ENCODE results near the gene CXorf58. TPM values are rescaled to one million over a fixed set of nuclear protein-coding genes. Genes with fewer than 3 reads are reported as not detected.
"Not testable (repeated sequence)": the region's sequence is repeated elsewhere in the genome, so short reads cannot be mapped to it uniquely, and the experiment has no call there.

CXorf58 gene
- 0.13 TPM in 1 of 3 replicates, not detected in the others for total RNA-seq

- peak; percentile 65 for TF ChIP-seq CTCF (IDR thresholded peaks at IDR 0.05; ENCODE audit: unreplicated experiment)
- Mint-ChIP-seq H3K9me3 (no peaks in the 10 kb centered on the region), H3K36me3 (peaks cover 2% of the 10 kb centered on the region), H3K27me3 (ENCODE audit: low read depth) (no peaks in the 10 kb centered on the region), H3K4me3 (peak within 1 kb of the TSS; percentile 85), H3K4me1 (peaks cover 16% of the 10 kb centered on the region), H3K27ac (peak within 1 kb of the TSS; percentile 73)
- DNase-seq (ENCODE audit: low spot score in 2 of 2, unreplicated experiment in 2 of 2) = peak; percentile 92 to 97
These were observed at the start of gene CXorf58, which contains the start of gene APOO for GRCh38 chrX:23907498-23908218. Gene CXorf58, plus strand, starts transcription at chrX:23908006. Its CDS starts 2,297 bp downstream, at chrX:23910303. Gene APOO, minus strand, starts transcription at chrX:23907938. Its CDS starts 236 bp downstream, at chrX:23907702.

GRCh38 chrX:23859238-23859637, 48.6 kb upstream of the CXorf58 start:
- H3K27me3 Mint-ChIP-seq (ENCODE audit: low read depth); H3K9me3 Mint-ChIP-seq: not testable (repeated sequence)

GRCh38 chrX:23861215-23861896, 46.5 kb upstream of the CXorf58 start:
- no peaks in the 10 kb centered on the region for H3K27me3 Mint-ChIP-seq (ENCODE audit: low read depth)

More at GRCh38 chrX:23859238-23859637, 48.6 kb upstream of the CXorf58 start:
- peaks cover 33% of the 10 kb centered on the region for H3K36me3 Mint-ChIP-seq
- not testable (repeated sequence) for H3K27ac Mint-ChIP-seq; H3K4me1 Mint-ChIP-seq; DNase-seq (ENCODE audit: low spot score in 2 of 2, unreplicated experiment in 2 of 2); H3K4me3 Mint-ChIP-seq

GRCh38 chrX:23861952-23862351, 45.9 kb upstream of the CXorf58 start:
- H3K4me1 Mint-ChIP-seq; H3K27me3 Mint-ChIP-seq (ENCODE audit: low read depth); H3K4me3 Mint-ChIP-seq; H3K27ac Mint-ChIP-seq; H3K9me3 Mint-ChIP-seq; DNase-seq (ENCODE audit: low spot score in 2 of 2, unreplicated experiment in 2 of 2): not testable (repeated sequence)
- peaks cover 36% of the 10 kb centered on the region for H3K36me3 Mint-ChIP-seq

More at GRCh38 chrX:23861215-23861896, 46.5 kb upstream of the CXorf58 start:
- no peak for DNase-seq (ENCODE audit: low spot score in 2 of 2, unreplicated experiment in 2 of 2)
- no peaks in the 10 kb centered on the region for H3K9me3 Mint-ChIP-seq
- no peak overlapping the region for H3K4me3 Mint-ChIP-seq
- H3K36me3 Mint-ChIP-seq = peaks cover 41% of the 10 kb centered on the region
- TF ChIP-seq CTCF (IDR thresholded peaks at IDR 0.05; ENCODE audit: unreplicated experiment) = no peak
- H3K27ac Mint-ChIP-seq = no peak overlapping the region
- peaks cover 3% of the 10 kb centered on the region for H3K4me1 Mint-ChIP-seq

GRCh38 chrX:23864742-23865326, 43.0 kb upstream of the CXorf58 start:
- no peak overlapping the region for H3K4me3 Mint-ChIP-seq
- H3K27me3 Mint-ChIP-seq (ENCODE audit: low read depth) = no peaks in the 10 kb centered on the region
- no peak for DNase-seq (ENCODE audit: low spot score in 2 of 2, unreplicated experiment in 2 of 2)
- H3K36me3 Mint-ChIP-seq = peaks cover 35% of the 10 kb centered on the region
- H3K27ac Mint-ChIP-seq = no peak overlapping the region
- no peak for TF ChIP-seq CTCF (IDR thresholded peaks at IDR 0.05; ENCODE audit: unreplicated experiment)
- H3K9me3 Mint-ChIP-seq = no peaks in the 10 kb centered on the region
- H3K4me1 Mint-ChIP-seq = peaks cover 3% of the 10 kb centered on the region

- no peak overlapping the region for H3K4me3 Mint-ChIP-seq
- peaks cover 29% of the 10 kb centered on the region for H3K36me3 Mint-ChIP-seq
- no peak overlapping the region for H3K27ac Mint-ChIP-seq
- no peaks in the 10 kb centered on the region for H3K9me3 Mint-ChIP-seq
- no peak for TF ChIP-seq CTCF (IDR thresholded peaks at IDR 0.05; ENCODE audit: unreplicated experiment)
- no peak for DNase-seq (ENCODE audit: low spot score in 2 of 2, unreplicated experiment in 2 of 2)
- H3K27me3 Mint-ChIP-seq (ENCODE audit: low read depth) = no peaks in the 10 kb centered on the region
- peaks cover 3% of the 10 kb centered on the region for H3K4me1 Mint-ChIP-seq
These were observed 37.8 kb upstream of the CXorf58 start for GRCh38 chrX:23870041-23870440.
